Ascending aorta (tissue), 2 donors: ENCODE data around the gene ABHD2. TPM values are rescaled to one million over a fixed set of nuclear protein-coding genes. Genes with fewer than 3 reads are reported as not detected.

Source experiments
- DNase-seq, 2 donors: peaks; one replicate each; pipeline ENCODE4 v3.0.0-alpha.2; 2019; ENCODE audit warnings: low spot score in 2 of 2
- H3K27ac ChIP-seq, 2 donors: fragments of 200-600 bp; sonication (generic); one replicate each; pipeline ENCODE4 v1.5.1; 2016 to 2017; ENCODE audit warnings: mild to moderate bottlenecking in 1 of 2
- H3K27me3 ChIP-seq: fragments of 200-600 bp; sonication (generic); one replicate; pipeline ENCODE4 v1.5.1; 2017
- H3K36me3 ChIP-seq, 2 donors: fragments of 200-600 bp; sonication (generic); one replicate each; pipeline ENCODE4 v1.5.1; 2016
- H3K4me1 ChIP-seq, 2 donors: fragments of 200-600 bp; sonication (generic); one replicate each; pipeline ENCODE4 v1.5.1; 2016 to 2017; ENCODE audit warnings: mild to moderate bottlenecking in 1 of 2
- H3K4me3 ChIP-seq, 2 donors: fragments of 200-600 bp; sonication (generic); one replicate each; pipeline ENCODE4 v1.5.1; 2016 to 2017; ENCODE audit warnings: mild to moderate bottlenecking in 1 of 2
- H3K9me3 ChIP-seq, 2 donors: fragments of 200-600 bp; sonication (generic); one replicate each; pipeline ENCODE4 v1.5.1; 2016
- CTCF ChIP-seq, 3 experiments: fragments of 200-600 bp in 2 of 3; fragments of 450-650 bp in 1 of 3; sonication (generic) in 2 of 3; IDR thresholded peaks; one replicate each; pipeline ENCODE4 v1.5.1; 2016 to 2019; ENCODE audit warnings: antibody characterized with exemption in 3 of 3, mild to moderate bottlenecking in 1 of 3, moderate library complexity in 1 of 3
- intact Hi-C: fragments of 100-400 bp; cut with DNase I; formaldehyde crosslinking; loops from one replicate; pipeline ENCODE4 v1.15.1; 2023
- total RNA-seq: library from RNA; depleted of rRNA; stranded (reverse); fragments of >200 nt; gene quantifications from one replicate; pipeline ENCODE4 v1.1.0, GENCODE V29; 2016

Gene ABHD2
- total RNA-seq, 1 donor from 2014 or later = 228 TPM

DNA sequence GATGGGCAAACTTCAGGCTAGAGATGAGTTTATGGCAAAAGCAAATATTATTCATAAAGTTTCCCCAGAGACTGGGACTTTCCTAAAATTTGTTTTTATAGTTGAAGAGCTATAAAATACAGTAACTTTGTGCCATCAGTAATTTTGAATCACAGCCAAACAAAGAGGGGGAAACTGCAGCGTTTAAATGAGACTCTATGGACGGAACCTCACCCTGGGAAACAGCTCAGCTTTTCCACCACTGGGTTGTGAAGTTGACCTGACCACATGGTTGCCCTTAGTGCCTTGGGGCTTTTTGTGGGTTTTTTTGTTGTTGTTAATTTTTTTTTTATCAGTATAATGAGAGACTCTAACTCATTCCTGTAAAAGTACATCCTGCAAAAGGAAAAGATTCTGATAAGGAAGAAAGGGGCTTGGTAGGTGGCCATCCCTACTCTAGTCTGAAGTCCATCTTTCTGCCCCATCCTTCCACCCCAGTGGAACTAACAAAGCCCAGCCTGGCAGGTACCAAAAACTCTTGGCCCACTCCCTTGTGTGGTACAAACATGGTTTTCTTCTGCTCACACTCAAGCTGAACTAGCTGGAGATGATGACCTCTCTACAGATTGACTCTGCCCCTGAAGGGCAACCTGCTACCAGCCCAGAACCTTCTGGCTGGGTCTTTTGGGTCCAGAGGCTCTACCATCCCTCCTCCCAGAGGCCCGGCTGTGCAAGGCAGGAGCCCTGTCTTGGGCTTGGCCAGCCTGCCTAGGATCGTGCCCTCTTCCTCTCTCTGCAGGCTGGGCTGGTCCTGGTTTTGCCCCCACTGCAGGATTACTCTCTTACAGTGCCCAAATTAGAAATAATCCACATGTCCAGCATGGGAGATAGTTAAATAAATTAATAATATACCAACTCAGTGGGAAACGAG lies 92.0 kb downstream of the ABHD2 start:
- no peak for TF ChIP-seq CTCF (IDR thresholded peaks at IDR 0.05)
- H3K4me3 ChIP-seq = no peak overlapping the region
- no peaks in the 10 kb centered on the region for H3K9me3 ChIP-seq
- intact Hi-C loops = loop anchor here (5.0 to 10.0 kb wide), 3 partner anchors 43 to 992 kb away; no protein-coding TSS in a partner anchor
- no peaks in the 10 kb centered on the region for H3K27me3 ChIP-seq
- peaks cover 29 to 60% of the 10 kb centered on the region in 2 donors for H3K36me3 ChIP-seq
- no peak overlapping the region for H3K27ac ChIP-seq
- peaks cover 0 to 5% of the 10 kb centered on the region in 2 donors for H3K4me1 ChIP-seq
- DNase-seq = no peak

GRCh38 chr15:89184357-89184756 lies 96.1 kb downstream of the ABHD2 start:
- no peak overlapping the region for H3K4me3 ChIP-seq
- TF ChIP-seq CTCF (IDR thresholded peaks at IDR 0.05) = no peak
- no peak for DNase-seq
- H3K36me3 ChIP-seq = peaks cover 50 to 68% of the 10 kb centered on the region in 2 donors
- H3K9me3 ChIP-seq = no peaks in the 10 kb centered on the region
- no peak overlapping the region for H3K27ac ChIP-seq
- no peaks in the 10 kb centered on the region for H3K27me3 ChIP-seq
- intact Hi-C loops = no loop called here
- no peaks in the 10 kb centered on the region for H3K4me1 ChIP-seq

DNA sequence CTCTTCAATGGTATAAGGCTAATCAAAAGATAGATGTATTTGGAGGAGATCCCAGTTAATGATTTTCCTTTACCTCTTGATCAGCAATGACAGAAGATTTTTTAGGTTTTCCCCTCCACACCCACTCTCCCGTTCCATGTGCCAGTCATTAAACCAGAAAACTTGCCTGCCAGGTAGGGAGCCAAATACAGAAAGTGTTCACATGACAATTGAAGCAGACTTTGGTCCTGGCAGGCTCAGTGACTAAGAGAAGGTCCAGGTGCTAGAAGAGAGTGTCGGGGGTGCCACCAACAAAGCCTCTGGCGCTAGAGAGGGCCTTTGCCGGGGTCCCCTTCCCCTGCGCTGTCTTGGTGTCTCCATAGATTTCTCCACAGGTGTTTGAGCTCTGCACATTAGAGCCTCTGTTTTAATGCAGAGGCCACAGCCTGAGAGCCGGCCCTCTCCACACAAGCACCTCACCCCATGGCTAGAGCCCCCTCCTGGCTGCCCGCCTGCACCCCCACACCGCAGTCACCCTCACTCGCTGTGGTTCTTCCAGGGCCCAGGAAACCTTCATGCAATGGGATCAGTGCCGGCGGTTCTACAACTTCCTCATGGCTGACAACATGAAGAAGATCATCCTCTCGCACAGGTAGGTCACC lies 96.8 kb downstream of the ABHD2 start:
- H3K27ac ChIP-seq = no peak overlapping the region
- no peak overlapping the region for H3K4me3 ChIP-seq
- intact Hi-C loops = no loop called here
- TF ChIP-seq CTCF (IDR thresholded peaks at IDR 0.05) = no peak
- no peaks in the 10 kb centered on the region for H3K27me3 ChIP-seq
- H3K4me1 ChIP-seq = no peaks in the 10 kb centered on the region
- no peaks in the 10 kb centered on the region for H3K9me3 ChIP-seq
- no peak for DNase-seq
- peaks cover 56 to 71% of the 10 kb centered on the region in 2 donors for H3K36me3 ChIP-seq

GRCh38 chr15:89186803-89187202 lies 98.5 kb downstream of the ABHD2 start:
- TF ChIP-seq CTCF (IDR thresholded peaks at IDR 0.05) = no peak
- Histone ChIP-seq H3K27ac (no peak overlapping the region), H3K36me3 (peaks cover 71 to 82% of the 10 kb centered on the region in 2 donors), H3K27me3 (no peaks in the 10 kb centered on the region), H3K4me3 (no peak overlapping the region), H3K4me1 (no peaks in the 10 kb centered on the region), H3K9me3 (no peaks in the 10 kb centered on the region)
- intact Hi-C loops = no loop called here
- no peak for DNase-seq

- no peak for DNase-seq
- intact Hi-C loops = no loop called here
- no peaks in the 10 kb centered on the region for H3K9me3 ChIP-seq
- H3K4me3 ChIP-seq = no peak overlapping the region
- H3K36me3 ChIP-seq = peaks cover 75 to 82% of the 10 kb centered on the region in 2 donors
- TF ChIP-seq CTCF (IDR thresholded peaks at IDR 0.05) = no peak
- H3K4me1 ChIP-seq = no peaks in the 10 kb centered on the region
- H3K27me3 ChIP-seq = no peaks in the 10 kb centered on the region
- no peak overlapping the region for H3K27ac ChIP-seq
Observed at GRCh38 chr15:89187301-89187985, 99.2 kb downstream of the ABHD2 start.
